DND-41 (cell line): Measurements from ENCODE around the gene ERBB2.

ENCODE experiments used
- ATAC-seq: fragments of 200-7000 bp; cut with Tn5 transposase; 3 replicates; pipeline ENCODE4 v1.9.1; 2021; ENCODE audit warnings: low read depth; ENCODE audit not compliant: insufficient read depth
- DNase-seq: peaks from one replicate; pipeline ENCODE4 v3.0.0-alpha.2; 2020
- H2AFZ ChIP-seq: 2 replicates; pipeline ENCODE4 v1.6.0; 2012; ENCODE audit warnings: low read depth, low read length
- H3K27ac ChIP-seq: 2 replicates; pipeline ENCODE4 v1.5.1; 2012; ENCODE audit warnings: low read length, inconsistent platforms
- H3K27me3 ChIP-seq: fragments of 200-600 bp; sonication (generic); 2 replicates; pipeline ENCODE4 v1.6.0; 2012; ENCODE audit warnings: low read length, mild to moderate bottlenecking, inconsistent platforms; ENCODE audit not compliant: insufficient read depth, poor library complexity
- H3K36me3 ChIP-seq: 2 replicates; pipeline ENCODE4 v1.5.1; 2012; ENCODE audit warnings: low read length, inconsistent platforms; ENCODE audit not compliant: insufficient read depth
- H3K4me1 ChIP-seq: 2 replicates; pipeline ENCODE4 v1.5.1; 2012; ENCODE audit warnings: mild to moderate bottlenecking, low read length; ENCODE audit not compliant: insufficient read depth
- H3K4me2 ChIP-seq: 2 replicates; pipeline ENCODE4 v1.6.0; 2012; ENCODE audit warnings: mild to moderate bottlenecking, moderate library complexity, low read length, inconsistent platforms; ENCODE audit not compliant: insufficient read depth
- H3K4me3 ChIP-seq, 2 experiments: fragments of 200-600 bp in 1 of 2; shearing (Covaris generic) in 1 of 2; 2 replicates each; pipeline ENCODE4 v1.5.1; 2012 to 2016; ENCODE audit warnings: inconsistent platforms in 2 of 2, low read length in 2 of 2, mild to moderate bottlenecking in 2 of 2, low read depth in 1 of 2, moderate library complexity in 1 of 2
- H3K79me2 ChIP-seq: 2 replicates; pipeline ENCODE4 v1.6.0; 2012; ENCODE audit warnings: low read length, inconsistent platforms; ENCODE audit not compliant: insufficient read depth
- H3K9ac ChIP-seq: 2 replicates; pipeline ENCODE4 v1.6.0; 2012; ENCODE audit warnings: low read depth, mild to moderate bottlenecking, inconsistent platforms, low read length, moderate library complexity
- H3K9me3 ChIP-seq: 2 replicates; pipeline ENCODE4 v1.5.1; 2012; ENCODE audit warnings: low read length, moderate library complexity, mild to moderate bottlenecking, inconsistent platforms; ENCODE audit not compliant: insufficient read depth, severe bottlenecking
- H4K20me1 ChIP-seq: 2 replicates; pipeline ENCODE4 v1.6.0; 2012; ENCODE audit warnings: low read length; ENCODE audit not compliant: insufficient read depth
- CTCF ChIP-seq: IDR thresholded peaks from 2 replicates; pipeline ENCODE4 v1.5.1; 2012; ENCODE audit warnings: borderline replicate concordance, low read length, moderate library complexity, mild to moderate bottlenecking; ENCODE audit not compliant: poor library complexity, severe bottlenecking; ENCODE audit errors: extremely low read depth
- EZH2 ChIP-seq: IDR thresholded peaks from 3 replicates; pipeline ENCODE4 v1.6.1; 2012; ENCODE audit warnings: borderline replicate concordance, low read depth, mild to moderate bottlenecking, moderate library complexity, low read length, inconsistent platforms; ENCODE audit not compliant: severe bottlenecking

Gene ERBB2

GRCh38 chr17:39767147-39767546, 67.3 kb downstream of the ERBB2 start:
- TF ChIP-seq EZH2: no peak
- TF ChIP-seq CTCF: no peak
- no peak overlapping the region for H3K4me2 ChIP-seq
- no peak overlapping the region for H3K27ac ChIP-seq
- no peaks in the 10 kb centered on the region for H3K79me2 ChIP-seq
- no peaks in the 10 kb centered on the region for H3K27me3 ChIP-seq
- no peaks in the 10 kb centered on the region for H3K36me3 ChIP-seq
- H2AFZ ChIP-seq: no peak overlapping the region
- no peaks in the 10 kb centered on the region for H4K20me1 ChIP-seq
- no peak overlapping the region for H3K4me3 ChIP-seq
- no peak for DNase-seq
- no peak for ATAC-seq
- no peak overlapping the region for H3K9ac ChIP-seq
- H3K4me1 ChIP-seq: peaks cover 28% of the 10 kb centered on the region
- H3K9me3 ChIP-seq: no peaks in the 10 kb centered on the region

- peak; percentile 32 for DNase-seq
- no peak overlapping the region for H2AFZ ChIP-seq
- H3K36me3 ChIP-seq: no peaks in the 10 kb centered on the region
- no peaks in the 10 kb centered on the region for H3K9me3 ChIP-seq
- peaks cover 37% of the 10 kb centered on the region for H3K4me1 ChIP-seq
- H3K4me3 ChIP-seq: no peak overlapping the region
- no peaks in the 10 kb centered on the region for H3K79me2 ChIP-seq
- no peaks in the 10 kb centered on the region for H3K27me3 ChIP-seq
- peak overlapping the region; percentile 9; the same call in 1 of the 2 replicates for H3K27ac ChIP-seq
- no peak for TF ChIP-seq CTCF
- TF ChIP-seq EZH2: no peak
- H3K4me2 ChIP-seq: no peak overlapping the region
- no peak overlapping the region for H3K9ac ChIP-seq
- no peaks in the 10 kb centered on the region for H4K20me1 ChIP-seq
- ATAC-seq: peak; percentile 74
These were observed 70.2 kb downstream of the ERBB2 start for GRCh38 chr17:39769974-39770587.

- Histone ChIP-seq H3K4me3 (no peak overlapping the region), H2AFZ (peak overlapping the region; percentile 55), H3K27ac (no peak overlapping the region), H3K79me2 (no peaks in the 10 kb centered on the region), H3K4me2 (no peak overlapping the region), H3K4me1 (peaks cover 37% of the 10 kb centered on the region), H4K20me1 (no peaks in the 10 kb centered on the region), H3K9ac (no peak overlapping the region), H3K9me3 (no peaks in the 10 kb centered on the region), H3K27me3 (no peaks in the 10 kb centered on the region), H3K36me3 (no peaks in the 10 kb centered on the region)
- ATAC-seq: peak; percentile 62
- peak; percentile 41 for DNase-seq
- TF ChIP-seq EZH2 (no peak), CTCF (no peak)
These were observed 72.6 kb downstream of the ERBB2 start for GRCh38 chr17:39772415-39772814.
